ENCODE results near the gene CPPED1. TPM values are rescaled to one million over a fixed set of nuclear protein-coding genes. Genes with fewer than 3 reads are reported as not detected.

The CPPED1 gene
- total RNA-seq, 1 experiment from 2014 or later = 7.9 TPM

DNA sequence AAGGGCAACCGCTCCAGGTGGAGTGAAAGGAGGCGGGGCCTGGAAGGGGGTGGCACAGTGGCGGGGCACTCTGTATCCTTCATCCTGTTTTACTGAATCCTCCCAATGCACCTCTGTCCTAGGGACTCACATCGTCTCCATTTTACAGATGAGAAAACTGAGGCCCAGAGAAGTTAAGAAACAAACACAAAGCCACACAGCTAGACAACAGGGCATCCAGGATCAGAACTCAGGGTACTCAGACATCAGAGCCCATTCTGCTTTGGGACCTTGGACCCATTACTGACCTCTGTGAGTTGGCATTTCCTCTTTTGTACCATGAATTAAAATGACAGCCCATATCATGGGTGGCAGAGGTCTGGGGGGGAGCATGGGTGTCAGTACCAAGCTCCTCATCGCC, 129.2 kb downstream of the CPPED1 start:
- Histone ChIP-seq H3K18ac (ENCODE audit: insufficient read length, low read depth, low read length) (no peak overlapping the region), H3K9ac (ENCODE audit: extremely low read depth, insufficient read length, low read length) (no peak overlapping the region), H3K79me2 (ENCODE audit: insufficient read depth, low read length) (no peaks in the 10 kb centered on the region), H2BK15ac (ENCODE audit: low read depth, low read length) (no peak overlapping the region), H3K79me1 (ENCODE audit: insufficient read depth, low read depth, low read length, poor library complexity, severe bottlenecking) (no peaks in the 10 kb centered on the region), H3K27ac (ENCODE audit: insufficient read length, low read depth, low read length) (no peak overlapping the region), H4K5ac (ENCODE audit: insufficient read length, low read depth, low read length) (no peak overlapping the region), H4K20me1 (ENCODE audit: control insufficient read depth, insufficient read depth, insufficient read length) (no peaks in the 10 kb centered on the region), H3K14ac (ENCODE audit: insufficient read depth, low read length) (no peak overlapping the region), H3K4me2 (ENCODE audit: insufficient read depth, insufficient read length, low read length) (no peak overlapping the region), H3K4me1 (ENCODE audit: insufficient read depth, low read length) (no peaks in the 10 kb centered on the region), H3K9me3 (ENCODE audit: control insufficient read depth, low read depth, low read length) (no peaks in the 10 kb centered on the region), H3K23ac (ENCODE audit: insufficient read length, low read depth, low read length) (no peak overlapping the region), H2BK20ac (ENCODE audit: low read depth, low read length, poor library complexity, severe bottlenecking) (no peak overlapping the region), H3K27me3 (ENCODE audit: insufficient read depth, low read length) (no peaks in the 10 kb centered on the region), H4K8ac (replicated peaks; ENCODE audit: insufficient read length, low read depth, low read length) (no peak overlapping the region), H3T11ph (ENCODE audit: low read length) (no peak overlapping the region), H2AK5ac (ENCODE audit: insufficient read length, low read length) (no peak overlapping the region), H2AFZ (ENCODE audit: low read length) (no peak overlapping the region), H3K56ac (ENCODE audit: insufficient read length, low read depth, low read length) (no peak overlapping the region), H2BK5ac (ENCODE audit: insufficient read length, low read length) (no peak overlapping the region), H4K91ac (ENCODE audit: insufficient read length, low read depth, low read length) (no peak overlapping the region), H2BK120ac (ENCODE audit: low read depth, low read length, poor library complexity, severe bottlenecking) (no peak overlapping the region), H3K23me2 (ENCODE audit: insufficient read length, low read depth, low read length, poor library complexity, severe bottlenecking) (no peaks in the 10 kb centered on the region), H2BK12ac (ENCODE audit: insufficient read length, low read depth, low read length) (no peak overlapping the region), H3K4ac (ENCODE audit: low read depth, low read length) (no peak overlapping the region)
- no CpG with 5 or more reads among the region's 5 CpGs for WGBS (ENCODE audit: extremely low coverage, insufficient read length, low lambda C conversion rate)
- no peak overlapping the region for H3K4me3 Mint-ChIP-seq
- peaks cover 26 to 27% of the 10 kb centered on the region in 2 experiments for H3K4me1 Mint-ChIP-seq
- H3K9me3 Mint-ChIP-seq = peaks cover 0 to 3% of the 10 kb centered on the region in 2 experiments; a peak in 2 of 5 replicates
- no peak for DNase-seq
- H3K27me3 Mint-ChIP-seq (ENCODE audit: low read depth) = no peaks in the 10 kb centered on the region
- H3K36me3 Mint-ChIP-seq (ENCODE audit: insufficient read depth in 1 of 3, low read depth in 3 of 3) = peaks cover 0 to 9% (median 0%) of the 10 kb centered on the region in 3 experiments; a peak in 1 of 7 replicates
- H3K27ac Mint-ChIP-seq = no peak overlapping the region
- TF ChIP-seq, protein P1, sequence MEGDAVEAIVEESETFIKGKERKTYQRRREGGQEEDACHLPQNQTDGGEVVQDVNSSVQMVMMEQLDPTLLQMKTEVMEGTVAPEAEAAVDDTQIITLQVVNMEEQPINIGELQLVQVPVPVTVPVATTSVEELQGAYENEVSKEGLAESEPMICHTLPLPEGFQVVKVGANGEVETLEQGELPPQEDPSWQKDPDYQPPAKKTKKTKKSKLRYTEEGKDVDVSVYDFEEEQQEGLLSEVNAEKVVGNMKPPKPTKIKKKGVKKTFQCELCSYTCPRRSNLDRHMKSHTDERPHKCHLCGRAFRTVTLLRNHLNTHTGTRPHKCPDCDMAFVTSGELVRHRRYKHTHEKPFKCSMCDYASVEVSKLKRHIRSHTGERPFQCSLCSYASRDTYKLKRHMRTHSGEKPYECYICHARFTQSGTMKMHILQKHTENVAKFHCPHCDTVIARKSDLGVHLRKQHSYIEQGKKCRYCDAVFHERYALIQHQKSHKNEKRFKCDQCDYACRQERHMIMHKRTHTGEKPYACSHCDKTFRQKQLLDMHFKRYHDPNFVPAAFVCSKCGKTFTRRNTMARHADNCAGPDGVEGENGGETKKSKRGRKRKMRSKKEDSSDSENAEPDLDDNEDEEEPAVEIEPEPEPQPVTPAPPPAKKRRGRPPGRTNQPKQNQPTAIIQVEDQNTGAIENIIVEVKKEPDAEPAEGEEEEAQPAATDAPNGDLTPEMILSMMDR (conservative IDR thresholded peaks at IDR 0.05) = no peak
